IMR-90 (cell line): ENCODE results near the gene RPL18. TPM values are rescaled to one million over a fixed set of nuclear protein-coding genes. Genes with fewer than 3 reads are reported as not detected.
A peak's percentile ranks its signal among the peaks of the same experiment; 100 is the strongest.

Experiments
- ATAC-seq: fragments of 200-7000 bp; cut with Tn5 transposase; 2 replicates; pipeline ENCODE4 v1.9.1; 2020; ENCODE audit warnings: low read depth, mild to moderate bottlenecking, moderate library complexity
- BruUV-seq: library from RNA; stranded (reverse); fragments of 400-500 nt; replicated peaks from 2 replicates; lab custom pipeline; 2021; lab: Mats Ljungman, UMichigan
- CTCF ChIA-PET: fragments of 300-600 bp; formaldehyde crosslinking; extraction: SDS; loops from one replicate; lab custom pipeline; 2021; ENCODE audit warnings: antibody characterized with exemption; lab: Yijun Ruan, JAX
- POLR2A ChIA-PET: fragments of 300-600 bp; sonication (Branson Sonifier 250); formaldehyde crosslinking; loops from one replicate; lab custom pipeline; 2022; ENCODE audit warnings: antibody characterized with exemption; ENCODE audit not compliant: unreplicated experiment; lab: Charles Lee
- DNase-seq: peaks from one replicate; pipeline ENCODE4 v3.0.0; 2013
- H2AFZ ChIP-seq: replicated peaks from 2 replicates; pipeline ENCODE3; 2013; ENCODE audit warnings: low read length, mild to moderate bottlenecking; ENCODE audit not compliant: poor library complexity
- H2AK5ac ChIP-seq: 2 replicates; pipeline ENCODE4 v1.6.1; 2013; ENCODE audit warnings: low read depth, low read length, inconsistent platforms
- H2AK9ac ChIP-seq: replicated peaks from 2 replicates; pipeline ENCODE3; 2013; ENCODE audit warnings: mild to moderate bottlenecking, low read depth, low read length, moderate library complexity; ENCODE audit not compliant: poor library complexity
- H2BK120ac ChIP-seq: 2 replicates; pipeline ENCODE4 v1.6.1; 2013; ENCODE audit warnings: low read depth, low read length, inconsistent platforms
- H2BK15ac ChIP-seq: 3 replicates; pipeline ENCODE4 v1.6.1; 2013; ENCODE audit warnings: low read depth, low read length, inconsistent platforms
- H2BK20ac ChIP-seq: 2 replicates; pipeline ENCODE4 v1.6.1; 2013; ENCODE audit warnings: low read depth, mild to moderate bottlenecking, inconsistent platforms, low read length, moderate library complexity
- H2BK5ac ChIP-seq: 2 replicates; pipeline ENCODE4 v1.6.1; 2013; ENCODE audit warnings: mild to moderate bottlenecking, low read depth, low read length, inconsistent platforms; ENCODE audit not compliant: poor library complexity, severe bottlenecking
- H3K14ac ChIP-seq: replicated peaks from 2 replicates; pipeline ENCODE4 v1.6.1; 2013; ENCODE audit warnings: low read depth, low read length, inconsistent platforms
- H3K18ac ChIP-seq: 2 replicates; pipeline ENCODE4 v1.6.1; 2013; ENCODE audit warnings: low read depth, low read length, control low read depth
- H3K23ac ChIP-seq: 2 replicates; pipeline ENCODE4 v1.6.1; 2013; ENCODE audit warnings: low read depth, low read length, inconsistent platforms
- H3K27ac ChIP-seq: 2 replicates; pipeline ENCODE4 v1.5.1; 2013; ENCODE audit warnings: mild to moderate bottlenecking, control low read depth, low read length; ENCODE audit not compliant: insufficient read depth
- H3K27me3 ChIP-seq: 2 replicates; pipeline ENCODE4 v1.6.1; 2013; ENCODE audit warnings: low read length; ENCODE audit not compliant: control insufficient read depth, insufficient read depth
- H3K36me3 ChIP-seq: 2 replicates; pipeline ENCODE4 v1.6.1; 2013; ENCODE audit warnings: low read length, mixed read lengths; ENCODE audit not compliant: control insufficient read depth, insufficient read depth
- H3K4ac ChIP-seq: 2 replicates; pipeline ENCODE4 v1.6.1; 2013; ENCODE audit warnings: low read depth, low read length, inconsistent platforms
- H3K4me1 ChIP-seq: 2 replicates; pipeline ENCODE4 v1.6.1; 2013; ENCODE audit warnings: low read length, mixed read lengths; ENCODE audit not compliant: control insufficient read depth, insufficient read depth
- H3K4me2 ChIP-seq: 2 replicates; pipeline ENCODE4 v1.6.1; 2013; ENCODE audit warnings: low read depth, mild to moderate bottlenecking, control low read depth, low read length, moderate library complexity
- H3K4me3 ChIP-seq: 2 replicates; pipeline ENCODE4 v1.5.1; 2013; ENCODE audit warnings: low read depth, mild to moderate bottlenecking, control low read depth, low read length, moderate library complexity; ENCODE audit not compliant: insufficient read depth
- H3K56ac ChIP-seq: 2 replicates; pipeline ENCODE4 v1.6.1; 2013; ENCODE audit warnings: low read length, inconsistent platforms; ENCODE audit not compliant: insufficient read depth; ENCODE audit errors: extremely low read depth
- H3K79me1 ChIP-seq, 2 experiments: 2 replicates each; pipeline ENCODE4 v1.6.1; 2013; ENCODE audit warnings: low read length in 2 of 2, inconsistent platforms in 1 of 2, low read depth in 1 of 2
- H3K9ac ChIP-seq: 2 replicates; pipeline ENCODE4 v1.6.1; 2013; ENCODE audit warnings: low read depth, low read length, control low read depth
- H3K9me1 ChIP-seq: 2 replicates; pipeline ENCODE4 v1.6.1; 2013; ENCODE audit warnings: low read length, inconsistent platforms; ENCODE audit not compliant: insufficient read depth
- H3K9me3 ChIP-seq: 2 replicates; pipeline ENCODE4 v1.6.1; 2013; ENCODE audit warnings: low read length; ENCODE audit not compliant: control insufficient read depth, insufficient read depth
- H4K20me1 ChIP-seq: 2 replicates; pipeline ENCODE4 v1.6.1; 2013; ENCODE audit warnings: low read length, inconsistent platforms; ENCODE audit not compliant: insufficient read depth
- H4K5ac ChIP-seq: 2 replicates; pipeline ENCODE4 v1.6.1; 2013; ENCODE audit warnings: mild to moderate bottlenecking, low read depth, low read length, control low read depth
- H4K8ac ChIP-seq, 2 experiments: 2 replicates each; pipeline ENCODE4 v1.6.1; 2013; ENCODE audit warnings: low read depth in 2 of 2, low read length in 2 of 2, control low read depth in 1 of 2, inconsistent platforms in 1 of 2
- H4K91ac ChIP-seq: 2 replicates; pipeline ENCODE4 v1.6.1; 2013; ENCODE audit warnings: low read depth, low read length, inconsistent platforms; ENCODE audit not compliant: insufficient read depth
- BHLHE40 ChIP-seq: fragments of 150-350 bp; IDR thresholded peaks from 2 replicates; pipeline ENCODE4 v1.6.1; 2016; ENCODE audit warnings: mild to moderate bottlenecking, low read depth, low read length
- CEBPB ChIP-seq: IDR thresholded peaks from 2 replicates; pipeline ENCODE4 v1.6.1; 2012; ENCODE audit warnings: low read depth, low read length, improper control_type of control experiment
- CHD1 ChIP-seq: IDR thresholded peaks from 2 replicates; pipeline ENCODE4 v1.6.1; 2012; ENCODE audit warnings: low read depth, low read length, improper control_type of control experiment
- FOS ChIP-seq: fragments of 150-350 bp; IDR thresholded peaks from 2 replicates; pipeline ENCODE4 v1.6.1; 2016; ENCODE audit warnings: low read depth, low read length
- MAFK ChIP-seq: IDR thresholded peaks from 2 replicates; pipeline ENCODE4 v1.6.1; 2012; ENCODE audit warnings: low read depth, low read length, improper control_type of control experiment
- MAZ ChIP-seq: IDR thresholded peaks from 2 replicates; pipeline ENCODE4 v1.6.1; 2012; ENCODE audit warnings: low read depth, mild to moderate bottlenecking, low read length, improper control_type of control experiment, moderate library complexity, borderline replicate concordance
- MXI1 ChIP-seq: IDR thresholded peaks from 2 replicates; pipeline ENCODE4 v1.6.1; 2012; ENCODE audit warnings: low read depth, mild to moderate bottlenecking, low read length, moderate library complexity, borderline replicate concordance
- NFE2L2 ChIP-seq: fragments of 150-350 bp; IDR thresholded peaks from 2 replicates; pipeline ENCODE4 v1.6.1; 2016; ENCODE audit warnings: low read depth, mild to moderate bottlenecking, low read length
- POLR2A ChIP-seq: IDR thresholded peaks from 2 replicates; pipeline ENCODE4 v1.6.1; 2012; ENCODE audit warnings: mild to moderate bottlenecking, low read depth, low read length
- RAD21 ChIP-seq: IDR thresholded peaks from 2 replicates; pipeline ENCODE4 v1.6.1; 2012; ENCODE audit warnings: low read length, improper control_type of control experiment
- RFX5 ChIP-seq: IDR thresholded peaks from 2 replicates; pipeline ENCODE4 v1.8.0; 2012; ENCODE audit warnings: low read depth, mild to moderate bottlenecking, low read length, moderate library complexity
- SMC3 ChIP-seq: fragments of 150-350 bp; IDR thresholded peaks from 2 replicates; pipeline ENCODE4 v1.6.1; 2016; ENCODE audit warnings: low read depth, mild to moderate bottlenecking, antibody characterized with exemption, low read length, moderate library complexity
- WGBS, 2 experiments: methylation state at CpG; one replicate each; pipeline versions ENCODE4 v1.1.5 to v1.1.7; 2013; ENCODE audit warnings: missing lambda C conversion rate in 2 of 2; ENCODE audit not compliant: insufficient read length in 1 of 2; ENCODE audit errors: extremely low coverage in 2 of 2; 5-methylcytosine and 5-hydroxymethylcytosine counted together
- dilution Hi-C: fragments of 300-500 bp; cut with HindIII; formaldehyde crosslinking; loops from one replicate; pipeline ENCODE4 v1.14.3; 2018; ENCODE audit warnings: low sequenced_read_pairs; ENCODE audit not compliant: unreplicated experiment
- in situ Hi-C: fragments of 300-500 bp; cut with MboI; formaldehyde crosslinking; loops from 3 replicates; pipeline ENCODE4 v1.14.3; 2019; ENCODE audit warnings: low sequenced_read_pairs, inconsistent platforms, mixed read lengths
- intact Hi-C: fragments of 100-400 bp; cut with micrococcal nuclease; formaldehyde crosslinking; loops from 2 replicates; pipeline ENCODE4 v1.10.0; 2022
- polyA plus RNA-seq, 3 experiments: library from polyadenylated mRNA; depleted of rRNA; stranded (reverse); fragments of >200 nt; gene quantifications; 2 replicates each; pipeline ENCODE4 v1.2.3, GENCODE V29; 2012; ENCODE audit warnings: low replicate concordance in 1 of 3
- total RNA-seq: library from RNA; depleted of rRNA; stranded (reverse); fragments of >200 nt; gene quantifications from 2 replicates; pipeline ENCODE4 v1.2.3, GENCODE V29; 2012
- TF ChIP-seq, protein P1 (sequence below): fragments of 150-350 bp; IDR thresholded peaks from 2 replicates; pipeline ENCODE4 v1.6.1; 2017; ENCODE audit warnings: mild to moderate bottlenecking, antibody characterized with exemption, low read length, low read depth
- TF ChIP-seq, protein P2 (sequence below): conservative IDR thresholded peaks from 2 replicates; pipeline ENCODE4 v1.5.1; 2012; ENCODE audit warnings: mild to moderate bottlenecking, low read depth, low read length, improper control_type of control experiment
- TF ChIP-seq, protein P3 (sequence below): fragments of 150-350 bp; IDR thresholded peaks from 2 replicates; pipeline ENCODE4 v1.6.1; 2016; ENCODE audit warnings: low read depth, mild to moderate bottlenecking, low read length, moderate library complexity, borderline replicate concordance

Gene RPL18
- total and polyA plus RNA-seq, 2 of the 4 experiments (the other 2 are of a cell fraction), result 1,909 to 2,254 TPM

- Histone ChIP-seq H3K4me3 (no peak overlapping the region), H3K79me1 (peaks cover 4 to 15% of the 10 kb centered on the region in 2 experiments; a peak in 3 of 4 replicates), H2BK5ac (no peak overlapping the region), H3K36me3 (peaks cover 6% of the 10 kb centered on the region; the same call in 1 of the 2 replicates), H2BK15ac (no peak overlapping the region), H2AK9ac (peak overlapping the region; percentile 47), H4K5ac (no peak overlapping the region), H3K27ac (no peak overlapping the region), H3K56ac (no peak overlapping the region), H3K14ac (no peak overlapping the region), H3K9me3 (no peaks in the 10 kb centered on the region), H2BK120ac (no peak overlapping the region), H3K4ac (no peak overlapping the region), H3K4me1 (peaks cover 29% of the 10 kb centered on the region), H3K27me3 (no peaks in the 10 kb centered on the region), H3K23ac (no peak overlapping the region), H2AK5ac (no peak overlapping the region), H3K9ac (no peak overlapping the region), H4K8ac (no peak overlapping the region), H4K20me1 (no peaks in the 10 kb centered on the region), H3K18ac (no peak overlapping the region), H3K4me2 (no peak overlapping the region), H3K9me1 (peaks cover 10% of the 10 kb centered on the region), H2BK20ac (no peak overlapping the region), H2AFZ (no peak overlapping the region), H4K91ac (no peak overlapping the region)
- intact Hi-C loops, result no loop called here
- ATAC-seq (no peak), DNase-seq (no peak)
- dilution Hi-C loops, result no loop called here
- POLR2A ChIA-PET, result no interaction called here
- in situ Hi-C loops, result no loop called here
- 83% methylated on average over 19 of the region's 34 CpGs; no CpG with 5 or more reads in 1 of the 2 experiments for WGBS, 2 experiments
- CTCF ChIA-PET, result no interaction called here
- BruUV-seq, result no TSS peak
- TF ChIP-seq, protein P1, sequence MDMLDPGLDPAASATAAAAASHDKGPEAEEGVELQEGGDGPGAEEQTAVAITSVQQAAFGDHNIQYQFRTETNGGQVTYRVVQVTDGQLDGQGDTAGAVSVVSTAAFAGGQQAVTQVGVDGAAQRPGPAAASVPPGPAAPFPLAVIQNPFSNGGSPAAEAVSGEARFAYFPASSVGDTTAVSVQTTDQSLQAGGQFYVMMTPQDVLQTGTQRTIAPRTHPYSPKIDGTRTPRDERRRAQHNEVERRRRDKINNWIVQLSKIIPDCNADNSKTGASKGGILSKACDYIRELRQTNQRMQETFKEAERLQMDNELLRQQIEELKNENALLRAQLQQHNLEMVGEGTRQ, result no peak
- TF ChIP-seq, protein P2, sequence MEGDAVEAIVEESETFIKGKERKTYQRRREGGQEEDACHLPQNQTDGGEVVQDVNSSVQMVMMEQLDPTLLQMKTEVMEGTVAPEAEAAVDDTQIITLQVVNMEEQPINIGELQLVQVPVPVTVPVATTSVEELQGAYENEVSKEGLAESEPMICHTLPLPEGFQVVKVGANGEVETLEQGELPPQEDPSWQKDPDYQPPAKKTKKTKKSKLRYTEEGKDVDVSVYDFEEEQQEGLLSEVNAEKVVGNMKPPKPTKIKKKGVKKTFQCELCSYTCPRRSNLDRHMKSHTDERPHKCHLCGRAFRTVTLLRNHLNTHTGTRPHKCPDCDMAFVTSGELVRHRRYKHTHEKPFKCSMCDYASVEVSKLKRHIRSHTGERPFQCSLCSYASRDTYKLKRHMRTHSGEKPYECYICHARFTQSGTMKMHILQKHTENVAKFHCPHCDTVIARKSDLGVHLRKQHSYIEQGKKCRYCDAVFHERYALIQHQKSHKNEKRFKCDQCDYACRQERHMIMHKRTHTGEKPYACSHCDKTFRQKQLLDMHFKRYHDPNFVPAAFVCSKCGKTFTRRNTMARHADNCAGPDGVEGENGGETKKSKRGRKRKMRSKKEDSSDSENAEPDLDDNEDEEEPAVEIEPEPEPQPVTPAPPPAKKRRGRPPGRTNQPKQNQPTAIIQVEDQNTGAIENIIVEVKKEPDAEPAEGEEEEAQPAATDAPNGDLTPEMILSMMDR, result no peak
- TF ChIP-seq MXI1 (no peak), RAD21 (no peak), SMC3 (no peak), MAZ (no peak), RFX5 (no peak), NFE2L2 (no peak), POLR2A (no peak), CHD1 (no peak), FOS (no peak), MAFK (no peak), BHLHE40 (no peak), CEBPB (no peak)
- TF ChIP-seq, protein P3, sequence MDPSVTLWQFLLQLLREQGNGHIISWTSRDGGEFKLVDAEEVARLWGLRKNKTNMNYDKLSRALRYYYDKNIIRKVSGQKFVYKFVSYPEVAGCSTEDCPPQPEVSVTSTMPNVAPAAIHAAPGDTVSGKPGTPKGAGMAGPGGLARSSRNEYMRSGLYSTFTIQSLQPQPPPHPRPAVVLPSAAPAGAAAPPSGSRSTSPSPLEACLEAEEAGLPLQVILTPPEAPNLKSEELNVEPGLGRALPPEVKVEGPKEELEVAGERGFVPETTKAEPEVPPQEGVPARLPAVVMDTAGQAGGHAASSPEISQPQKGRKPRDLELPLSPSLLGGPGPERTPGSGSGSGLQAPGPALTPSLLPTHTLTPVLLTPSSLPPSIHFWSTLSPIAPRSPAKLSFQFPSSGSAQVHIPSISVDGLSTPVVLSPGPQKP, result no peak
These were observed 9.7 kb upstream of the RPL18 start for GRCh38 chr19:48628486-48629296.
